Measurements from ENCODE around the gene GPR108. TPM values are rescaled to one million over a fixed set of nuclear protein-coding genes. Genes with fewer than 3 reads are reported as not detected.
"Not testable (repeated sequence)": the region's sequence is repeated elsewhere in the genome, so short reads cannot be mapped to it uniquely, and the experiment has no call there.

Gene GPR108
- total RNA-seq, 1 donor from 2014 or later, result 69.1 TPM

- peaks cover under 1% of the 10 kb centered on the region for H3K9me3 Mint-ChIP-seq (ENCODE audit: unreplicated experiment)
- H3K27ac Mint-ChIP-seq (ENCODE audit: unreplicated experiment), result peak overlapping the region; percentile 64
- H3K36me3 Mint-ChIP-seq (ENCODE audit: low read depth, unreplicated experiment), result peaks cover under 1% of the 10 kb centered on the region
- H3K4me3 Mint-ChIP-seq (ENCODE audit: unreplicated experiment), result peak overlapping the region; percentile 14
- peaks cover 13% of the 10 kb centered on the region for H3K27me3 Mint-ChIP-seq (ENCODE audit: unreplicated experiment)
- H3K4me1 Mint-ChIP-seq (ENCODE audit: unreplicated experiment), result peaks cover 14% of the 10 kb centered on the region
- TF ChIP-seq CTCF (IDR thresholded peaks at IDR 0.05; ENCODE audit: unreplicated experiment), result no peak
- no peak for DNase-seq (ENCODE audit: low spot score)
Measured at GRCh38 chr19:6766357-6767080, 29.1 kb upstream of the GPR108 start.

GRCh38 chr19:6765738-6766356 is 28.5 kb upstream of the GPR108 start:
- no peak for TF ChIP-seq CTCF (IDR thresholded peaks at IDR 0.05; ENCODE audit: unreplicated experiment)
- H3K27me3 Mint-ChIP-seq (ENCODE audit: unreplicated experiment), result peaks cover 13% of the 10 kb centered on the region
- no peak for DNase-seq (ENCODE audit: low spot score)
- H3K4me1 Mint-ChIP-seq (ENCODE audit: unreplicated experiment), result peaks cover 14% of the 10 kb centered on the region
- no peaks in the 10 kb centered on the region for H3K9me3 Mint-ChIP-seq (ENCODE audit: unreplicated experiment)
- peak overlapping the region; percentile 14 for H3K4me3 Mint-ChIP-seq (ENCODE audit: unreplicated experiment)
- H3K36me3 Mint-ChIP-seq (ENCODE audit: low read depth, unreplicated experiment), result no peaks in the 10 kb centered on the region
- no peak overlapping the region for H3K27ac Mint-ChIP-seq (ENCODE audit: unreplicated experiment)

GRCh38 chr19:6762253-6762797 is 24.9 kb upstream of the GPR108 start:
- not testable (repeated sequence) for H3K27ac Mint-ChIP-seq (ENCODE audit: unreplicated experiment); H3K36me3 Mint-ChIP-seq (ENCODE audit: low read depth, unreplicated experiment); H3K9me3 Mint-ChIP-seq (ENCODE audit: unreplicated experiment); H3K4me3 Mint-ChIP-seq (ENCODE audit: unreplicated experiment); DNase-seq (ENCODE audit: low spot score)
- H3K4me1 Mint-ChIP-seq (ENCODE audit: unreplicated experiment), result peaks cover 14% of the 10 kb centered on the region
- H3K27me3 Mint-ChIP-seq (ENCODE audit: unreplicated experiment), result peaks cover 11% of the 10 kb centered on the region

GRCh38 chr19:6761053-6761676 is 23.8 kb upstream of the GPR108 start:
- Mint-ChIP-seq H3K36me3 (ENCODE audit: low read depth, unreplicated experiment) (no peaks in the 10 kb centered on the region), H3K4me1 (ENCODE audit: unreplicated experiment) (peaks cover 5% of the 10 kb centered on the region), H3K27me3 (ENCODE audit: unreplicated experiment) (peaks cover 5% of the 10 kb centered on the region), H3K9me3 (ENCODE audit: unreplicated experiment) (no peaks in the 10 kb centered on the region), H3K27ac (ENCODE audit: unreplicated experiment) (no peak overlapping the region), H3K4me3 (ENCODE audit: unreplicated experiment) (no peak overlapping the region)
- TF ChIP-seq CTCF (IDR thresholded peaks at IDR 0.05; ENCODE audit: unreplicated experiment), result no peak
- no peak for DNase-seq (ENCODE audit: low spot score)

- Mint-ChIP-seq H3K4me1 (ENCODE audit: unreplicated experiment) (no peaks in the 10 kb centered on the region), H3K4me3 (ENCODE audit: unreplicated experiment) (no peak overlapping the region), H3K9me3 (ENCODE audit: unreplicated experiment) (no peaks in the 10 kb centered on the region), H3K27ac (ENCODE audit: unreplicated experiment) (no peak overlapping the region), H3K27me3 (ENCODE audit: unreplicated experiment) (peaks cover 4% of the 10 kb centered on the region), H3K36me3 (ENCODE audit: low read depth, unreplicated experiment) (no peaks in the 10 kb centered on the region)
- no peak for DNase-seq (ENCODE audit: low spot score)
- TF ChIP-seq CTCF (IDR thresholded peaks at IDR 0.05; ENCODE audit: unreplicated experiment), result no peak
Measured at GRCh38 chr19:6760606-6761005, 23.2 kb upstream of the GPR108 start.

All from endothelial cell (in vitro differentiated cells).